Kidney epithelial cell (primary cell): ENCODE results near the gene RNF157. TPM values are rescaled to one million over a fixed set of nuclear protein-coding genes. Genes with fewer than 3 reads are reported as not detected.

Source experiments
- DNase-seq: peaks from one replicate; pipeline ENCODE4 v3.0.0-alpha.2; 2010; ENCODE audit warnings: low read depth
- H3K27me3 ChIP-seq: 2 replicates; pipeline ENCODE4 v1.6.0; 2011; ENCODE audit warnings: low read length; ENCODE audit not compliant: control insufficient read depth, insufficient read depth
- H3K36me3 ChIP-seq: 2 replicates; pipeline ENCODE4 v1.5.1; 2011; ENCODE audit warnings: low read length; ENCODE audit not compliant: control insufficient read depth, insufficient read depth
- H3K4me3 ChIP-seq: 2 replicates; pipeline ENCODE4 v1.5.1; 2011; ENCODE audit warnings: low read depth, mild to moderate bottlenecking, control low read depth, low read length
- total RNA-seq: library from RNA; depleted of rRNA; stranded (reverse); fragments of >200 nt; gene quantifications from 2 replicates; pipeline ENCODE4 v1.2.3, GENCODE V29; 2015
- TF ChIP-seq, protein P1 (sequence below): IDR thresholded peaks from 2 replicates; pipeline ENCODE4 v1.5.1; 2011; ENCODE audit warnings: mild to moderate bottlenecking, moderate library complexity, low read length, control low read depth, inconsistent platforms; ENCODE audit not compliant: insufficient read depth, poor library complexity, severe bottlenecking

The RNF157 gene
- total RNA-seq, 1 donor from 2014 or later: 6.0 TPM

DNA sequence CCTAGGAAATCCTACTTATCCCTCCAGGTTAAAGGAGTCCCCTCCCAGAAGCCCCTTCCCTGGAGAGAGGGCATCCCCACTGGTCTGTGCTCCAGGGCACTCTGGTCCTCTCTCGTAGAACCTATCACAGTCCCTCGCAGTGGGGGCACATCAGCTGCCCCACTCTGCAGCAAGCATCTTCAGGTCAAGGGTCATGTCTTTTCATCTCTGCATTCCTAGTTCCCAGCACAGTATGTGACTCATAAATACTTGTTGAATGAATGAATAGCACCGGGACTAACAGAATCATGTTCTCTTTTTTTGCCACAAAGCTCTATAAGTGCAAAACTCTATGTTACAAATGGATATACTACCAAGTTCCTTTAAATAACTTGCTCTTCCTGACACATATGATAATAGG is 36.0 kb downstream of the RNF157 start:
- DNase-seq: peak; percentile 32
- no peaks in the 10 kb centered on the region for H3K27me3 ChIP-seq
- TF ChIP-seq, protein P1, sequence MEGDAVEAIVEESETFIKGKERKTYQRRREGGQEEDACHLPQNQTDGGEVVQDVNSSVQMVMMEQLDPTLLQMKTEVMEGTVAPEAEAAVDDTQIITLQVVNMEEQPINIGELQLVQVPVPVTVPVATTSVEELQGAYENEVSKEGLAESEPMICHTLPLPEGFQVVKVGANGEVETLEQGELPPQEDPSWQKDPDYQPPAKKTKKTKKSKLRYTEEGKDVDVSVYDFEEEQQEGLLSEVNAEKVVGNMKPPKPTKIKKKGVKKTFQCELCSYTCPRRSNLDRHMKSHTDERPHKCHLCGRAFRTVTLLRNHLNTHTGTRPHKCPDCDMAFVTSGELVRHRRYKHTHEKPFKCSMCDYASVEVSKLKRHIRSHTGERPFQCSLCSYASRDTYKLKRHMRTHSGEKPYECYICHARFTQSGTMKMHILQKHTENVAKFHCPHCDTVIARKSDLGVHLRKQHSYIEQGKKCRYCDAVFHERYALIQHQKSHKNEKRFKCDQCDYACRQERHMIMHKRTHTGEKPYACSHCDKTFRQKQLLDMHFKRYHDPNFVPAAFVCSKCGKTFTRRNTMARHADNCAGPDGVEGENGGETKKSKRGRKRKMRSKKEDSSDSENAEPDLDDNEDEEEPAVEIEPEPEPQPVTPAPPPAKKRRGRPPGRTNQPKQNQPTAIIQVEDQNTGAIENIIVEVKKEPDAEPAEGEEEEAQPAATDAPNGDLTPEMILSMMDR: no peak
- H3K4me3 ChIP-seq: no peak overlapping the region
- no peaks in the 10 kb centered on the region for H3K36me3 ChIP-seq

DNA sequence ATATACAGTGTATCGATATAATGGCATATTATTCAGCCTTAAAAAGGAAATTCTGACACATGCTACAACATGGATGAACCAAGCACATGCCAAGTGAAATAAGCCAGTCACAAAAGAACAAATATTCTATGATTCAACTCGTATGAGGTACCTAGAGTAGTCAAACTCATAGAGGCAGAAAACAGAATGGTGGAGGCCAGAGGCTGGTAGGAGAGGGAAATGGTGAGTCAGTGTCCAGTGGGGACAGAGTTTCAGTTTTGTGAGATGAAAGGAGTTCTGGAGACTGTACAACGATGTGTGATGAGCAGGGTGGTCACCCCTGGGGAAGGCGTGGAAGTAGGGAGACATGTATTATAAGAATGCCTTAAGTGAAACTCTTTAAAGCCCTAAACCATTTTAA is 39.9 kb downstream of the RNF157 start:
- DNase-seq: no peak
- TF ChIP-seq, protein P1: no peak
- no peak overlapping the region for H3K4me3 ChIP-seq
- H3K27me3 ChIP-seq: no peaks in the 10 kb centered on the region
- H3K36me3 ChIP-seq: no peaks in the 10 kb centered on the region

DNA sequence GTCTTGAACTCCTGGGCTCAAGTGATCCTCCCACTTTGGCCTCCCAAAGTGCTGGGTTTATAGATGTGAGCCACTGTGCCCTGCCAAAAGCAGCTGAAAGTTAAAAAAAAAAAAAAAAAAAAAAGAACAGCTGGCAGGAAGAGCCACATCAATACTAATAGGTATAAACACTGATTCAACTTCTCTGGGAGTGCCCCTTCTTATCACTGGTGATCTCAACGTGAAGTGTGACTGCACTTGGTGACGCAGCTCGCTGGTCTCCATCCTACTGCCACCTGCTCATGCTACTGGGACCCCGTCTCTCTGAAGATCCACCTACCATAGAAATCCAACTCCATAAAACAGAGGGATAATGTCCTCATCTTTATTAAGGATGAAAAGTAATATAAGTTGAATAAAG is 40.8 kb downstream of the RNF157 start:
- no peak overlapping the region for H3K4me3 ChIP-seq
- no peaks in the 10 kb centered on the region for H3K36me3 ChIP-seq
- no peak for DNase-seq
- H3K27me3 ChIP-seq: no peaks in the 10 kb centered on the region
- TF ChIP-seq, protein P1: no peak

DNA sequence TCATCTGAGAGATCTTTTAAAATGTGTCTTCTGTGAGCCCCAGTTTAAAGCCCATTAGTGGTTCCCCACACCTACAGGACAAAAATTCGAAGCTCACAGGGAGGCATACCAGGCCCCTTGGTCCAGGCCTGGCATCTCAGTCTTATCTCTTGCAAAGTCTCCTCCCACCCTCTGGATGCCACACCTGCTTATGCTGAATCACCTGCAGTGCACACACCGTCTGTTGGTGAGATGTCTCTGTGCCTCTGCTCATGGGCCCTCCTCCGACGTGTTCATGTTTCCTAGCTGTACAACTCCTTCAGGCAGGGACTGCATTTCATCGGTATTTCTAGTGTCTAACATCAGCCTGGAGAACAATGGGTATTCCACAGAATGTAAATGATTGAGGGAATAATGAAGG is 41.6 kb downstream of the RNF157 start:
- H3K4me3 ChIP-seq: no peak overlapping the region
- TF ChIP-seq, protein P1: no peak
- no peaks in the 10 kb centered on the region for H3K36me3 ChIP-seq
- no peak for DNase-seq
- H3K27me3 ChIP-seq: no peaks in the 10 kb centered on the region

DNA sequence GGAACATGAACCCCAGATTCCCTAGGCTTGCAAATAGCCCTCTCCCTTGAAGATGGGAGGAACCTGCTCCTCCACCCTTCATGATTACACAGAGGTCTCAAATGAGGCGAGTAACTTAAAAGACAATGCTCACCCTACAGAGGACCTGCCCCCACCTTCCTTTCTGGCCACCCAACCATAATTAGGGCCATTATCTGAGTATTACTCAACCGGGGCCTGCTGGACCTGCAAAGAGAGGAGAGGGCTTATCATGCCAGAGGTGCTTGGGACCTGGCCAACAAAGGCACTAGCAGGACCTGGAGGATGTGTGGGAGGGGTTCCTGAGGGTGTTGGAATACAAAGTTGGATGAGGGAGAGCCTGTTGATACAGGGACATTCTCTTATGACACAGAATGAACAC is 42.4 kb downstream of the RNF157 start:
- Histone ChIP-seq H3K36me3 (no peaks in the 10 kb centered on the region), H3K4me3 (no peak overlapping the region), H3K27me3 (no peaks in the 10 kb centered on the region)
- DNase-seq: no peak
- TF ChIP-seq, protein P1: no peak

DNA sequence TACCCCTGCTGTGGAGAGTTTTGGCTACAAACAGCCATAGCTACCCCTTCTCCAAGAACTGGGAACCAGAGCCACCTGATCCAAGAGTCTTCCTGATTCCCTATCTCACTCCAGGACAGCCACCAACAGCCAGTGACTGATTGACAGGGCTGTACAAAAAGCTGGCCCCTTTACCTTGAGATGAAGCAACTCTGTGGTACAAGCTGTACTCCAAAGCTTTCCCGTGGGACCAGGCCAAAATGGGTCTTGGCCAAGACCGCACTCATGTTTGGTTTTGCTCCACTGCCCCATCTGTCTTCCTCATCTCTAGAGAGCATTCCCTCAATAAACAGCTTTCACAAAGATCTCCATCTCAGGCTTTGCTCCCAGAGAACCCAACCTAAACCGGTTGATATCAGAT is 43.6 kb downstream of the RNF157 start:
- H3K4me3 ChIP-seq: no peak overlapping the region
- no peaks in the 10 kb centered on the region for H3K36me3 ChIP-seq
- TF ChIP-seq, protein P1: no peak
- no peak for DNase-seq
- H3K27me3 ChIP-seq: no peaks in the 10 kb centered on the region
